Left forelimb (tissue), 1 donor: ENCODE data around the gene CCNF.
A peak's percentile ranks its signal among the peaks of the same experiment; 100 is the strongest.
"Not testable (repeated sequence)": the region's sequence is repeated elsewhere in the genome, so short reads cannot be mapped to it uniquely, and the experiment has no call there.

Experiments
- DNase-seq: peaks from one replicate; pipeline ENCODE4 v3.0.0-alpha.2; 2018; ENCODE audit warnings: low spot score

The CCNF gene, protein sequence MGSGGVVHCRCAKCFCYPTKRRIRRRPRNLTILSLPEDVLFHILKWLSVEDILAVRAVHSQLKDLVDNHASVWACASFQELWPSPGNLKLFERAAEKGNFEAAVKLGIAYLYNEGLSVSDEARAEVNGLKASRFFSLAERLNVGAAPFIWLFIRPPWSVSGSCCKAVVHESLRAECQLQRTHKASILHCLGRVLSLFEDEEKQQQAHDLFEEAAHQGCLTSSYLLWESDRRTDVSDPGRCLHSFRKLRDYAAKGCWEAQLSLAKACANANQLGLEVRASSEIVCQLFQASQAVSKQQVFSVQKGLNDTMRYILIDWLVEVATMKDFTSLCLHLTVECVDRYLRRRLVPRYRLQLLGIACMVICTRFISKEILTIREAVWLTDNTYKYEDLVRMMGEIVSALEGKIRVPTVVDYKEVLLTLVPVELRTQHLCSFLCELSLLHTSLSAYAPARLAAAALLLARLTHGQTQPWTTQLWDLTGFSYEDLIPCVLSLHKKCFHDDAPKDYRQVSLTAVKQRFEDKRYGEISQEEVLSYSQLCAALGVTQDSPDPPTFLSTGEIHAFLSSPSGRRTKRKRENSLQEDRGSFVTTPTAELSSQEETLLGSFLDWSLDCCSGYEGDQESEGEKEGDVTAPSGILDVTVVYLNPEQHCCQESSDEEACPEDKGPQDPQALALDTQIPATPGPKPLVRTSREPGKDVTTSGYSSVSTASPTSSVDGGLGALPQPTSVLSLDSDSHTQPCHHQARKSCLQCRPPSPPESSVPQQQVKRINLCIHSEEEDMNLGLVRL

GRCh38 chr16:2429034-2429770, at the start of gene CCNF:
Gene CCNF, plus strand, starts transcription at chr16:2429447. Its CDS starts 35 bp downstream, at chr16:2429482.
- peak; percentile 99 for DNase-seq

- DNase-seq, result no peak
These were observed 45.7 kb upstream of the CCNF start for GRCh38 chr16:2383501-2383900.

DNA sequence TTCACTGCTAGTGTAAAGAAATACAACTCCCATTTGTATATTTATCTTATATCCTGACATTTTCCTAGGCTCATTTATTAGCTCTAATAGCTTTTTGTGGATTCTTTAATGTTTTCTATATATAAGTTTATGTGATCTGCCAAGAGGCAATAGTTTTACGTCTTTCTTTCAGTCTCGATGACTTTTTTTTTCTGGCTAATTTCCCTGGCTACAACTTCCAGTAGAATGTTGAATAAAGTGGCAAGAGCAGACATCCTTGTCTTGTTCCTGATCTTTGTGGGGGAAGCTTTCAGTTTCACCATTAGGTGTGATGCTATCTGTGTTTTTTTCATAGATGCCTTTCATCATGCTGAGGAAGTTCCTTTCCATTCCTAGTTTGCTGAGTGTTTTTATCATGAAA, 44.8 kb upstream of the CCNF start:
- DNase-seq, result no peak

DNA sequence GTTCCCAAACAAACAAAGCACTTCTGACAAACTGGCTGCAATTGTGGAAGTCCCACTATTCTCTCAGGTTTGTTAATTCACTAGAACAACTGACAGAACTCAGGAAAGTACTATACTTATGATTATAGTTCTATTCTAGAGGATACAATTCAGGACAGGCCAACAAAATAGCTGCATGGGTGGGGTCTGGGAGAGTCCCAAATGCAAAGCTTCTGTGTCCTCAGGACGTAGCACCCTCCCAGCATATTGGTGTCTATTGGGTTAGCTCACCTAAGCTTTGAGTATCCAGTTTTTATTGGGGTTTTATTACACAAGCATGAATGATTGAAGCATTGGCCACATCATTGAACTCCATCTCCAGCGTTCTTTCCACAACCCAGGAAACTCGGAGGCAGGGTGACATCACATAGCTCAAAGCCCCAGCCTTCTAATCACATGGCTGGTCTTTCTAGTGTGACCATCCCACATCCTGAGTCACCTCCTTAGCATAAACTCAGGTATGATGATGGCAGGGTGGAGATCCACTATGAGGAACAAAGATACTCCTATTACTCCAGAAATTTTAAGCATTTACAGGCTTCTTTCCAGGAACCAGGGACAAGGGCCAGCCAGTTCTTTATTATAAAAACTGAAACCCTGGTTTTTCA, 43.9 kb upstream of the CCNF start:
- DNase-seq, result no peak

GRCh38 chr16:2385982-2386381, 43.3 kb upstream of the CCNF start:
- not testable (repeated sequence) for DNase-seq

GRCh38 chr16:2386990-2387389, 42.3 kb upstream of the CCNF start:
- DNase-seq, result no peak

GRCh38 chr16:2388139-2388874, 40.9 kb upstream of the CCNF start:
- DNase-seq, result no peak

DNA sequence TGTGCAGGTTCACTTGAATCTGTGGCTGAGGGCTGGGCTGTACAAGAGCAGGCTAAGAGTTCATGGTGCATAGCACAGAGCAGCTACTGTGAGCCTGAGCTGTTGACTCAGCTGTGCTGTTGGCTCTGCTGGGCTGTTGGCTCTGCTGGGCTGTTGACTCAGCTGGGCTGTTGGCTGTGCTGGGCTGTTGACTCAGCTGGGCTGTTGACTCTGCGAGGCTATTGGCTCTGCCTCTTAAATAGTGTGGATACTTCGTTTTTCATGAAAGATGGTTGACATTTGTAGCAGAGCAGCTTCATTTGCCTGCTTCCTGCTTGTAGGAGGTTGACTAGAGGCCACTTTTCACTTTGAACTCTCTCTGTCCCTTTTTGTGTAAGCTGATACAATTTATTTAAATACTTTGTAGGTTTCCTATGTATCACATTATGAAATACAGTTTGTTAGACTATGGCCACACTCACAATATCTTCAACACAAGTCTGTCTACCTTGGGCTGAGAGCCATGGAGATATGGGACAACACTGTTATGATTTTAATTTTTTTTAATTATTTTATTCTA, 40.3 kb upstream of the CCNF start:
- no peak for DNase-seq

- DNase-seq, result no peak
These were observed 37.2 kb upstream of the CCNF start for GRCh38 chr16:2392025-2392424.

DNA sequence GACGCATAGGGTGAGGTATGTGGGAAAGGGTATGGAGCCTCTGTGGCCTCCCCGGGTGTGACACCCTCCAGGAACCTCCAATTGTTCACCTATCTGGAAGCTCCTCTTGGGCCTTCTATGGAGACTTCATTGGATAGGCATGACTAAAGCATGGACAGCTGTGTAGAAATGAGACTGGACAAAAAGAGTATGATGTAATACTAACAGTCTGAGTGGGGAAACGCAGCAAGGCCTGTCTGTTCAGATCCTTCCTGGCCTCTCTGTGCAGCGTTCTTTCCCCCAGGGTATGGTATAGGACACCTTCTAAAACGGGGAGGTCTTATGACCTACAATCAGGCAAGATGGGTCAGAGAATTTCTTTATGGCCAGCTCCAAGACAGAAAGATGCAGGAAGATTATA, 30.7 kb upstream of the CCNF start:
- no peak for DNase-seq

GRCh38 chr16:2404099-2404498, 25.1 kb upstream of the CCNF start:
- DNase-seq, result no peak

GRCh38 chr16:2415085-2415484, 14.2 kb upstream of the CCNF start:
- no peak for DNase-seq

GRCh38 chr16:2420035-2420434, 9.2 kb upstream of the CCNF start:
- no peak for DNase-seq

DNA sequence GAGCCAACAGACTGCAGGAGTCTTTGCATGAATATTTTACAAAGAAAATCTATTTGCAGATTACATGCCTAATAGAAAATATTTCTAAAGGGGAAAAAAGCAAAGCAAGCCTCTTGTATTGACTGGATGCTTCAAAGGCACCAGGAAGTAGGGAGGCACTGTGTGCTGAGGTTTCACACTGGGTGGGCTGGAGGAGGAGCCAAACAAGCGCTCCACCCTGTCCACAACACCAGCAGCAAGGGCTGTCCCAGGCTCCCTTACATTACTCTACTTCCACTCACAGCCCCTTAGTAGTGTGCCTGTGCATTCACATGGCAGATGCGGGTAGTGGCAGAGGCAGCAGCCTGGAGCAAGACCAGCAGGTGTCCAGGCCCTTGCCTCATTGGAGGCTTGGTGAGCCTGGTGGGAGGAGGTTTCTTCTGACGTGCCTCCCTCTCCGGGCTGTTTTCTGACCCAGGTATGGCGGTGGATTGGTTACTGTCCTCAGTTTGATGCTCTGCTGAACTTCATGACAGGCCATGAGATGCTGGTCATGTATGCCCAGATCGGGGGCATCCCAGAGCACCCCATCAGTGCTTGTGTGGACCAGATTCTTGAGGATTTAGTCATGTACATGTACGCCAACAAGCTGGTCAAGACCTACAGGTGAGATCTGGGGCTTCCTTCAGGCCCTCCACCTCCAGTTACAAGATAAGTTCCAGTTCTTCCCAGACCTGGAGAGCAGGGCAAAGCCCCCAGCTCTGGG, 7.0 kb upstream of the CCNF start:
- no peak for DNase-seq

DNA sequence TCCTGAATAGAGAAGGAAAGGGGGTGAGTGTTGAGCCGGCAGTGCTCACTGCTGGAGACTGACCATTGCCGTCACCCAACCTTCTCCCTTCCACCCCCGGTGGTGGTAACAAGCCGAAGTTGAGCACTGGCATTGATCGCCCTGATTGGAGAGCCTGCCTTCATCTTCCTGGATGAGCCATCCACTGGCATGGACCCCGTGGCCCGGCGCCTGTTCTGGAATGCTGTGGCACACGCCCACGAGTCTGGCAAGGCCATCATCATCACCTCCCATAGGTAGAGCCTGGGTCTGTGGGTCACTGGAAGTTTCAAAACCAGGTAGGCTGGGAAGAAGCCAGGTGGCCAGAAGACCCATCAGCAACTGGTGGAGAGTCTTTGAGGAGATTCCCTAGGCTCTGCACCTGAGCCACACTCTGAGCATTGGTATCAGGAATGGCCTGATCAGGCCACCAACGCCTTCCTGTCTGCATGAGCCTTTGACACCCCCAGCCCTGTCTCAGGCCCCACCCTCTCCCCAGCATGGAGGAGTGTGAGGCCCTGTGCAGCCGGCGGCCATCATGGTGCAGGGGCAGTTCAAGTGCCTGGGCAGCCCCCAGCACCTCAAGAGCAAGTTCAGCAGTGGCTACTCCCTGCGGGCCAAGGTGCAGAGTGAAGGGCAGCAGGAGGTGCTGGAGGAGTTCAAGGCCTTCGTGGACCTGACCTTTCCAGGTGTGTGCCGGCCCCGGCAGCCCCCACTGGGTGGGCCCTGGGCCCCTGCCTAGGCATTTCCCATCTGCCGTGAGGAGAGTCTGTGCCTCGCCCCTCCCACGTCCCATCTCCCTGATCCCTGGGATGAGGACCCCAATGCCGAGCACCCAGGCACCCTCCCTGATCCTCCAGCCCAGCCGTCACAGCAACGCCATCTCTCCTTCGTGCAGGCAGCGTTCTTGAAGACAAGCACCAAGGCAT, 4.9 kb upstream of the CCNF start:
- no peak for DNase-seq

- no peak for DNase-seq
These were observed 4.2 kb upstream of the CCNF start for GRCh38 chr16:2425008-2425518.

DNA sequence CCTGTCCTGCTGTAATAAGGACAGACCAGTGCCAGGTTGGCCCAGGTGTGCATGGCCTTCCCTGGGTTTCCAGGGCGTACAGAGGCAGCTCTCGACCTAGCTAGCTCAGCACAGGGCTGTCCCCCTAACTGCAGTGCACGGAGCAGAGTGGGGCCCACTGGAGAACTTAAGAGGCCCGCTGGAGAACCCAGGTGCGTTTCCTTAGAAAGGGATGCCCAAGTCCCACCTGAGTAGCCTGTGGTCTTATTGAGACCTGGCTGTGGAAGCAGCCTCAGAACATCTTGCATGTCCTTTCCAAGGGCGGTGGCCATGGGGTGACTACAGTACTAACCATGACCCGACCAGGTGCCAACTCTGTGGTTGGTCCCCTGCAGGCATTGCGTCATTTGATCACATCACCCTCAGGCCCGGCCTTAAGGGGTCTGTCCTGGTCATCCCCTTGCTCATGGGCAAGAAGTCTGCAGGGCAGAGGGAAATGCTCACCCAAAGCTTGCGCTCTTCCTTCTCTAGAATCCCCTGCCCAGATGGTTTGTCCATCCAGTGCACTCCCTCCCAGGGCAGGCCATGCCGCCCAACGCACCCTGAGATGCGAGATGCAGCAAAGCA, 3.3 kb upstream of the CCNF start:
- DNase-seq, result no peak

- DNase-seq, result no peak
These were observed 2.3 kb upstream of the CCNF start for GRCh38 chr16:2426941-2427361.

DNA sequence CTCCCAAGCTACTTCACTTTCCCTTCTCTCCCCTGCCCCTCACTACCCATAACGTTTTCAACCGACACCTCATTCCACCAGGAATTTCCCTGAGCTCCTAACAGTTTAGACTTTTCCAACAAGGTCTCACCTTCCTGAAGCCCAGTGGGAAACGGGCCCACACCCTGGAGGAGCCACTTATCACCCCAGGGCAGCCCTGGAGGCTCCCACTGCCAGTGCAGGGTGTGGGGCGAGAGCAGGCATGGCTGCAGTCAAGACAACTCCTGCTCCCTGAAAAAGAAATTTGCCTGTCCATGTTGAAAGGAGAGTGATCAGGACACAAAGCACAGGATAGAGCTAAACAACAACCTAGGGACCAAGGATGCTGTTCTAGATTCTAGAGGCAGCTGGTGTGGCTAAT, 1.7 kb upstream of the CCNF start:
- DNase-seq, result no peak
